ENCODE measurements around the gene RAB3GAP1.

RAB3GAP1 gene

GRCh38 chr2:135152361-135152760 is 100.3 kb downstream of the RAB3GAP1 start:
- TF ChIP-seq, protein P1, sequence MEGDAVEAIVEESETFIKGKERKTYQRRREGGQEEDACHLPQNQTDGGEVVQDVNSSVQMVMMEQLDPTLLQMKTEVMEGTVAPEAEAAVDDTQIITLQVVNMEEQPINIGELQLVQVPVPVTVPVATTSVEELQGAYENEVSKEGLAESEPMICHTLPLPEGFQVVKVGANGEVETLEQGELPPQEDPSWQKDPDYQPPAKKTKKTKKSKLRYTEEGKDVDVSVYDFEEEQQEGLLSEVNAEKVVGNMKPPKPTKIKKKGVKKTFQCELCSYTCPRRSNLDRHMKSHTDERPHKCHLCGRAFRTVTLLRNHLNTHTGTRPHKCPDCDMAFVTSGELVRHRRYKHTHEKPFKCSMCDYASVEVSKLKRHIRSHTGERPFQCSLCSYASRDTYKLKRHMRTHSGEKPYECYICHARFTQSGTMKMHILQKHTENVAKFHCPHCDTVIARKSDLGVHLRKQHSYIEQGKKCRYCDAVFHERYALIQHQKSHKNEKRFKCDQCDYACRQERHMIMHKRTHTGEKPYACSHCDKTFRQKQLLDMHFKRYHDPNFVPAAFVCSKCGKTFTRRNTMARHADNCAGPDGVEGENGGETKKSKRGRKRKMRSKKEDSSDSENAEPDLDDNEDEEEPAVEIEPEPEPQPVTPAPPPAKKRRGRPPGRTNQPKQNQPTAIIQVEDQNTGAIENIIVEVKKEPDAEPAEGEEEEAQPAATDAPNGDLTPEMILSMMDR (IDR thresholded peaks at IDR 0.05; ENCODE audit: control extremely low read depth, extremely low read depth, low read depth, missing control alignments): no peak
- ChIA-PET CTCF (interaction anchor here (1.0 to 2.0 kb wide), 3 partner anchors 15 to 557 kb away, joined by 3 to 12 read pairs (median 3); no protein-coding TSS in a partner anchor), POLR2A (no interaction called here)
- no peak for DNase-seq (ENCODE audit: extremely low spot score)

- CTCF ChIA-PET: interaction anchor here (1.3 to 1.5 kb wide), 2 partner anchors 9 to 165 kb away, joined by 3 to 6 read pairs; no protein-coding TSS in a partner anchor
- POLR2A ChIA-PET: no interaction called here
- no peak for DNase-seq (ENCODE audit: extremely low spot score)
- TF ChIP-seq, protein P1 (IDR thresholded peaks at IDR 0.05; ENCODE audit: control extremely low read depth, extremely low read depth, low read depth, missing control alignments): no peak
These were observed 102.9 kb downstream of the RAB3GAP1 start for GRCh38 chr2:135154962-135155361.

GRCh38 chr2:135157856-135158255 is 105.8 kb downstream of the RAB3GAP1 start:
- no peak for DNase-seq (ENCODE audit: extremely low spot score)
- ChIA-PET POLR2A (no interaction called here), CTCF (interaction anchor here (0.7 to 1.3 kb wide), 2 partner anchors 9 to 113 kb away, joined by 3 to 5 read pairs; no protein-coding TSS in a partner anchor)
- TF ChIP-seq, protein P1 (IDR thresholded peaks at IDR 0.05; ENCODE audit: control extremely low read depth, extremely low read depth, low read depth, missing control alignments): no peak

- ChIA-PET CTCF (no interaction called here), POLR2A (no interaction called here)
- DNase-seq (ENCODE audit: extremely low spot score): no peak
- TF ChIP-seq, protein P1 (IDR thresholded peaks at IDR 0.05; ENCODE audit: control extremely low read depth, extremely low read depth, low read depth, missing control alignments): no peak
These were observed 107.1 kb downstream of the RAB3GAP1 start for GRCh38 chr2:135159191-135159590.

DNA sequence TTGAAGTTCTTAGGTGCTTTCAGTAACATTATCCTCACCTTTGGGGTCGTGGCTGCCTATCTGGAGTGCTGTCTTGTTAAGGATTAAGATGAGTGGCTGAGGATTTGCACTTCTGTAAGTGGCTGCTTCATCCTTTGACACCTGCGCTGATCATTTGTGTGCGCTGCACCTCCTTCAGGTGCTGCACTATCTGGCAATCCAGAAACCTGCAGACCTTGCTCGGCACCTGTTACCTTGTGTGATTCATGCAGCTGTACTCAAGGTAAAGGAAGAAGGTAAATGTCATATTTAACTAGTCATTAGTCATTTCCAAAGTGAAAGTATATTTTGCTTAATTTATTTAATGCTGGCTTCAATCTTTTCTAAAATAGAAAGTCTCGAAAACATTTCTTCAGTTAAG is 110.3 kb downstream of the RAB3GAP1 start:
- ChIA-PET POLR2A (no interaction called here), CTCF (no interaction called here)

GRCh38 chr2:135162786-135163185 is 110.7 kb downstream of the RAB3GAP1 start:
- TF ChIP-seq, protein P1 (IDR thresholded peaks at IDR 0.05; ENCODE audit: control extremely low read depth, extremely low read depth, low read depth, missing control alignments): no peak
- POLR2A ChIA-PET: no interaction called here
- CTCF ChIA-PET: interaction anchor here (0.9 to 2.2 kb wide), 3 partner anchors 8 to 25 kb away, joined by 3 to 6 read pairs (median 3); no protein-coding TSS in a partner anchor

More for the DNA sequence above, 110.3 kb downstream of the RAB3GAP1 start:
- TF ChIP-seq, protein P1 (IDR thresholded peaks at IDR 0.05; ENCODE audit: control extremely low read depth, extremely low read depth, low read depth, missing control alignments): no peak
- no peak for DNase-seq (ENCODE audit: extremely low spot score)

More at GRCh38 chr2:135162786-135163185, 110.7 kb downstream of the RAB3GAP1 start:
- no peak for DNase-seq (ENCODE audit: extremely low spot score)

Data from GM10248 (cell line).